ENCODE measurements around the gene HSFY2.
"Not testable (repeated sequence)": the region's sequence is repeated elsewhere in the genome, so short reads cannot be mapped to it uniquely, and the experiment has no call there.

The HSFY2 gene

GRCh38 chrY:18773635-18774034 lies at the start of gene HSFY2:
Gene HSFY2 (minus strand): TSS chrY:18773735. CDS start chrY:18773618, 117 bp downstream.
- H3K27ac ChIP-seq (ENCODE audit: low read length); H3K9me3 ChIP-seq (ENCODE audit: control insufficient read depth, insufficient read depth, low read length); H3K4me1 ChIP-seq (ENCODE audit: control insufficient read depth, insufficient read depth, low read length); DNase-seq (ENCODE audit: low read depth, low spot score); H3K27me3 ChIP-seq (ENCODE audit: control insufficient read depth, insufficient read depth, low read length); H3K4me3 ChIP-seq (ENCODE audit: low read length); H3K36me3 ChIP-seq (ENCODE audit: control insufficient read depth, insufficient read depth, low read length): not testable (repeated sequence)
- no CpG with 5 or more reads among the region's 1 CpG for WGBS (ENCODE audit: insufficient coverage, insufficient read length)

GRCh38 chrY:18815751-18816150 lies 42.2 kb upstream of the HSFY2 start:
- not testable (repeated sequence) for H3K27me3 ChIP-seq (ENCODE audit: control insufficient read depth, insufficient read depth, low read length); H3K27ac ChIP-seq (ENCODE audit: low read length); H3K36me3 ChIP-seq (ENCODE audit: control insufficient read depth, insufficient read depth, low read length); H3K4me1 ChIP-seq (ENCODE audit: control insufficient read depth, insufficient read depth, low read length); DNase-seq (ENCODE audit: low read depth, low spot score); H3K4me3 ChIP-seq (ENCODE audit: low read length); H3K9me3 ChIP-seq (ENCODE audit: control insufficient read depth, insufficient read depth, low read length)
- no CpG with 5 or more reads among the region's 5 CpGs for WGBS (ENCODE audit: insufficient coverage, insufficient read length)

- H3K4me3 ChIP-seq (ENCODE audit: low read length); H3K27me3 ChIP-seq (ENCODE audit: control insufficient read depth, insufficient read depth, low read length); H3K9me3 ChIP-seq (ENCODE audit: control insufficient read depth, insufficient read depth, low read length); H3K36me3 ChIP-seq (ENCODE audit: control insufficient read depth, insufficient read depth, low read length); H3K27ac ChIP-seq (ENCODE audit: low read length); DNase-seq (ENCODE audit: low read depth, low spot score); H3K4me1 ChIP-seq (ENCODE audit: control insufficient read depth, insufficient read depth, low read length): not testable (repeated sequence)
- WGBS (ENCODE audit: insufficient coverage, insufficient read length), result no CpG with 5 or more reads among the region's 2 CpGs
Measured at GRCh38 chrY:18788757-18789406, 15.3 kb upstream of the HSFY2 start.

GRCh38 chrY:18754077-18754476 lies 19.5 kb downstream of the HSFY2 start:
- H3K4me3 ChIP-seq (ENCODE audit: low read length); DNase-seq (ENCODE audit: low read depth, low spot score); H3K9me3 ChIP-seq (ENCODE audit: control insufficient read depth, insufficient read depth, low read length); H3K36me3 ChIP-seq (ENCODE audit: control insufficient read depth, insufficient read depth, low read length); H3K4me1 ChIP-seq (ENCODE audit: control insufficient read depth, insufficient read depth, low read length); H3K27ac ChIP-seq (ENCODE audit: low read length); H3K27me3 ChIP-seq (ENCODE audit: control insufficient read depth, insufficient read depth, low read length): not testable (repeated sequence)
- no CpG with 5 or more reads among the region's 2 CpGs for WGBS (ENCODE audit: insufficient coverage, insufficient read length)

- not testable (repeated sequence) for H3K4me3 ChIP-seq (ENCODE audit: low read length); H3K9me3 ChIP-seq (ENCODE audit: control insufficient read depth, insufficient read depth, low read length); DNase-seq (ENCODE audit: low read depth, low spot score); H3K27me3 ChIP-seq (ENCODE audit: control insufficient read depth, insufficient read depth, low read length); H3K36me3 ChIP-seq (ENCODE audit: control insufficient read depth, insufficient read depth, low read length); H3K4me1 ChIP-seq (ENCODE audit: control insufficient read depth, insufficient read depth, low read length); H3K27ac ChIP-seq (ENCODE audit: low read length)
- no CpG with 5 or more reads among the region's 2 CpGs for WGBS (ENCODE audit: insufficient coverage, insufficient read length)
Measured at GRCh38 chrY:18753133-18753815, 20.3 kb downstream of the HSFY2 start.

- WGBS (ENCODE audit: insufficient coverage, insufficient read length), result no CpG with 5 or more reads among the region's 3 CpGs
- not testable (repeated sequence) for H3K4me1 ChIP-seq (ENCODE audit: control insufficient read depth, insufficient read depth, low read length); DNase-seq (ENCODE audit: low read depth, low spot score)
Measured at GRCh38 chrY:18723714-18724113, 49.8 kb downstream of the HSFY2 start.

More at GRCh38 chrY:18723714-18724113, 49.8 kb downstream of the HSFY2 start:
- not testable (repeated sequence) for H3K27me3 ChIP-seq (ENCODE audit: control insufficient read depth, insufficient read depth, low read length); H3K4me3 ChIP-seq (ENCODE audit: low read length); H3K36me3 ChIP-seq (ENCODE audit: control insufficient read depth, insufficient read depth, low read length); H3K9me3 ChIP-seq (ENCODE audit: control insufficient read depth, insufficient read depth, low read length); H3K27ac ChIP-seq (ENCODE audit: low read length)

All from iPS DF 6.9 (cell line).